Urothelium cell line (cell line): ENCODE measurements around the gene BCCIP.

Experiments used
- DNase-seq: peaks from one replicate; pipeline ENCODE4 v3.0.0; 2011; ENCODE audit warnings: low spot score, mixed read lengths
- FAIRE-seq: peaks from 2 replicates; lab custom pipeline; 2011; peaks lifted over from hg19 to GRCh38; lab: Jason Lieb, UNC

BCCIP gene

GRCh38 chr10:125797424-125797823 lies 25.9 kb upstream of the BCCIP start:
- DNase-seq, result no peak
- no peak for FAIRE-seq

- FAIRE-seq, result no peak
- DNase-seq, result no peak
These were observed 25.2 kb upstream of the BCCIP start for GRCh38 chr10:125797994-125798662.

GRCh38 chr10:125799451-125800182 lies 23.7 kb upstream of the BCCIP start:
- FAIRE-seq (no peak), DNase-seq (no peak)

GRCh38 chr10:125801574-125801973 lies 21.8 kb upstream of the BCCIP start:
- FAIRE-seq (no peak), DNase-seq (no peak)

DNA sequence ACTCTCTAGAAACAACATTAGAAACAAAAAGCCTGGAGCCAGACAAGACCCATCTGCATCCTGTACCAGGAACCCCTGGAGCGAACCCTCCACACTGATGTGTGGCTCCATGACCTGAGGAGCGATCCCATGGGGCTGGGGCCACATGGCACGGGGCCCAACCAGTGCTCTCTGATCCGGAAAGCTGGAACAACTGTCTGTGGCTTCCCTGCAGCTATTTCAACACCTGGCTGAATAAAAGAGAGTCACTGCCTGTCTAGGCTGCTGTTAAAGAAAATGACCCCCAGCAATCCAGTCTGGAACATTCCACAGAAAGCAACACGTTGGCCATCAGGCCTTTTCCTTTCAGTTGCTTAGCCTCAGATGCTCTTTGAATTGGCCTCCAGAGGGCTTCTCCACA lies 21.2 kb upstream of the BCCIP start:
- no peak for FAIRE-seq
- no peak for DNase-seq

DNA sequence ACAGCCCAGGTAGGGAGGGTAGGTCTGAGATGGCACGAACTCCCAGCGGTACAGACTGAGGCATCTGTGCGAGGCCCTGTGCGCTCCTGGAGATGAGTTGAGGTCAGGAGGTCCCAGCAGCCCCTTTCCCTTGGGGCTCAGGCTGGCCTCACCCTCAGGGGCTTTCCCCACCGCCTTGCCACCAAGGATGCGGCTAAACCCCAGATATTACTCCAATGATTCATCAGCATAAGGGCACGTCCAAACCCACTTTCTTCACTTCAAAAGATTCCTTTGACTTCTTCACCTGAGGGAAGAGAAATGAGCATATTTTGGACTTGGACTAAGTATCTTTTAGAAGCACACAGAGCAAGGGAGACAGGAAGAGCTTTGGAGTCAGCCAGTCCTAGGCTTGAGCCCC lies 20.6 kb upstream of the BCCIP start:
- DNase-seq (no peak), FAIRE-seq (no peak)

DNA sequence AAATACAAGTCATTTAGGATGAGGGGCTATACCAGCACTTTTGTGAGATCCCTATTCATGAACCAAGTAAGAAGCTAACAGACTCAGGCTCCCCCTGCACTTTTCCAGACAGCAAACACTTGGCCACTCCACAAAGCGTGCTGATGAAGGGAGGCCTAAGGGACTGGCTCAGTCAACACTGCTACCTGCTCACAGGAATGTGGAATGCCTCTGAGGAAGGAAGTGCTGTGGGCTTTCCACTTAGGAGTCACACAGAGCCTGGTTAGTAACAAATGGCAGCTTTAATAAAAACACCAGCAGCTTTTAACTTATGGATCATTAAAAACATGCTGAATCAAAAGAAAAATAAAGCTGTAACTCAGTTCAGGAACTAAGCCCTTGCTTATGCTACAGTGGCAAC lies 15.3 kb upstream of the BCCIP start:
- DNase-seq (no peak), FAIRE-seq (no peak)

- FAIRE-seq, result no peak
- DNase-seq, result no peak
These were observed 12.1 kb upstream of the BCCIP start for GRCh38 chr10:125811251-125811650.

DNA sequence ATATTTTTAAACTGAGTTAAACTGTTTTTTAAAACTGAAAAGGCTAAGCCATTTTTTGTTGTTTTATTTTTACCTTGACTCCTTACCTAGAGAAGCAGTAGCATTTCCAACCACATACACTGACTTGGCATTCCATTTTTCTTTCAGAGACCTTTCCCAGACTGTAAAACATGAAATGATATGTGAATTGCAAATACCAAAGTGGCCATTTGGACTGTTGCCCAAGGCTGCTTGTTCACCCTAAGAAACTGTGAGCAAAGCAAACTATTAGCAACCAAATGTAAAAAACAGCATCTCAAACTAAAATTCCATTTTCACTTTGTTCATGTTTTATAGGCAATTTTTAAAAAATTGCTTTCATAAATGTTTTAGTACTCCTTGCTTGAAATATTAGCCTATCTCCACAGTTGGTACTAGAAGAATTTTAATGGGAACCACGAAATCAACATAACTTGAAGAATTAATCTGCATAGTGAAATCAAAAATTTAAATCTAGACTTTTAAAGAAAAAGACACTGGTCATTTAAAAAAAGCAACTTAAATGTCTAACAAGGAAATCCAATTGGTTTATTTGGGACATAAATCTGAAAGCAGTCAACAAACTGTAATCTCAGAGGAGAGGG lies 11.1 kb upstream of the BCCIP start:
- FAIRE-seq, result no peak
- no peak for DNase-seq

- FAIRE-seq (no peak), DNase-seq (no peak)
These were observed 7.6 kb upstream of the BCCIP start for GRCh38 chr10:125815764-125816163.

DNA sequence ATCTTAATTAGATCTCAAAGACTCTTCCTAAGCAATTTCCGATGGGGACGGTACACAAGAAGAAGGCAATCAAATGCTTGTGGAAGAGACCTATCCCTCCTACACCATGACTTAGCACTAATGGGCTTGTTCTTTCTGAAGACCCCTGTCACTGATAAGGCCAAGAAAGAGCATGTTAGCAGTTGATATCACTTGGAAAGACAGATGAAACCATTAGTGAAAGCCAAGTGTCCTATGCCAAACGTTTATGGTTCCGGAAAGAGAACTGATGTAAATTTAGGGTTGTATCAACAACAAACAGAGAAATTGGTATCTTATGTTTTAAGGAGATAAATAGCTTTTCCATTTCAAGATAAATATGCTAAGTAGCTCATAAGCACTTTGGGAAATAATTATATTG lies 6.8 kb upstream of the BCCIP start:
- FAIRE-seq (no peak), DNase-seq (no peak)

GRCh38 chr10:125817337-125817946 lies 5.9 kb upstream of the BCCIP start:
- FAIRE-seq, result no peak
- DNase-seq, result no peak

- DNase-seq (no peak), FAIRE-seq (no peak)
These were observed 2.6 kb upstream of the BCCIP start for GRCh38 chr10:125820701-125821100.

- FAIRE-seq (no peak), DNase-seq (peak; percentile 5)
These were observed 411 bp downstream of the BCCIP start for GRCh38 chr10:125823663-125824251.

- DNase-seq (no peak), FAIRE-seq (no peak)
These were observed 1.4 kb downstream of the BCCIP start for GRCh38 chr10:125824736-125825135.

- no peak for FAIRE-seq
- DNase-seq, result no peak
These were observed 3.8 kb downstream of the BCCIP start for GRCh38 chr10:125827133-125827532.

- DNase-seq (no peak), FAIRE-seq (no peak)
These were observed 5.0 kb downstream of the BCCIP start for GRCh38 chr10:125828311-125828710.

- no peak for FAIRE-seq
- DNase-seq, result no peak
These were observed 13.4 kb downstream of the BCCIP start for GRCh38 chr10:125836746-125837145.

- DNase-seq, result no peak
These were observed 15.6 kb downstream of the BCCIP start for GRCh38 chr10:125838802-125839575.

DNA sequence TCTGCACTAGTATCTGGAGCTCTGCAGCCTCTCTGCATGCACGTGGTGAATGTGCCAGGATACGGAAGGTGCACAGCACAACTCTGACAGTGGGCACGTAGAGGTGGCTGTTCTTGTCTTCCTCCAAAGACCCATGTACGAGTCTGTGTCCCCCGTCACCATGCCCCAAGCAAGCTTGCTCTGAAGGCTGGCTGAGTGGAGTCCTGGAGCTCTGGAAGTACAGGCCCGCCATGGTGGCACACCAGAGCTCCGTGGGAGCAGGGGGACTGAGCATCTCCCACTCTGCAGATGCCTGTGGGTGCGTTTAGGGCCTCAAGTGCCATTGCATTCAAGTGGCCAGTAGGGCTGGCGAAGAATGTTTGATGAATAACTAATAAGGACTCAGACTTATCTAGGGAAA lies 17.1 kb downstream of the BCCIP start:
- no peak for FAIRE-seq
- DNase-seq, result no peak

More at GRCh38 chr10:125838802-125839575, 15.6 kb downstream of the BCCIP start:
- no peak for FAIRE-seq

- DNase-seq (no peak), FAIRE-seq (no peak)
These were observed 17.6 kb downstream of the BCCIP start for GRCh38 chr10:125840955-125841354.
